H9 (cell line): ENCODE measurements around the gene DMD. TPM values are rescaled to one million over a fixed set of nuclear protein-coding genes. Genes with fewer than 3 reads are reported as not detected.
A peak's percentile ranks its signal among the peaks of the same experiment; 100 is the strongest.

Experiments used
- DNase-seq: peaks from one replicate; pipeline ENCODE4 v3.0.0-alpha.2; 2017
- H2AFZ ChIP-seq: one replicate; pipeline ENCODE4 v1.6.1; 2013; ENCODE audit warnings: mild to moderate bottlenecking, low read length, control low read depth, moderate library complexity
- H2AK5ac ChIP-seq: 2 replicates; pipeline ENCODE4 v1.6.1; 2013; ENCODE audit warnings: low read length, control low read depth, mixed read lengths; ENCODE audit not compliant: insufficient read length
- H2BK120ac ChIP-seq: one replicate; pipeline ENCODE4 v1.6.1; 2013; ENCODE audit warnings: low read depth, mild to moderate bottlenecking, low read length, control low read depth, inconsistent platforms; ENCODE audit not compliant: poor library complexity, severe bottlenecking
- H2BK12ac ChIP-seq: 2 replicates; pipeline ENCODE4 v1.6.1; 2013; ENCODE audit warnings: low read length, control low read depth, mixed read lengths, low read depth; ENCODE audit not compliant: insufficient read length
- H2BK15ac ChIP-seq: 2 replicates; pipeline ENCODE4 v1.6.1; 2013; ENCODE audit warnings: low read depth, low read length, control low read depth
- H2BK20ac ChIP-seq: one replicate; pipeline ENCODE4 v1.6.1; 2013; ENCODE audit warnings: low read depth, mild to moderate bottlenecking, low read length, control low read depth, inconsistent platforms; ENCODE audit not compliant: poor library complexity, severe bottlenecking
- H2BK5ac ChIP-seq: 2 replicates; pipeline ENCODE4 v1.6.1; 2013; ENCODE audit warnings: low read length, control low read depth, mixed read lengths; ENCODE audit not compliant: insufficient read length
- H3K14ac ChIP-seq: 2 replicates; pipeline ENCODE4 v1.6.1; 2013; ENCODE audit warnings: low read length, control low read depth; ENCODE audit not compliant: insufficient read depth
- H3K18ac ChIP-seq: 2 replicates; pipeline ENCODE4 v1.6.1; 2013; ENCODE audit warnings: low read depth, mild to moderate bottlenecking, mixed read lengths, low read length, control low read depth; ENCODE audit not compliant: insufficient read length
- H3K23ac ChIP-seq: 2 replicates; pipeline ENCODE4 v1.6.1; 2013; ENCODE audit warnings: low read length, control low read depth, mixed read lengths, low read depth; ENCODE audit not compliant: insufficient read length
- H3K23me2 ChIP-seq: 2 replicates; pipeline ENCODE4 v1.6.1; 2013; ENCODE audit warnings: low read depth, mild to moderate bottlenecking, mixed read lengths, low read length, control low read depth; ENCODE audit not compliant: insufficient read length, poor library complexity, severe bottlenecking
- H3K27ac ChIP-seq: 2 replicates; pipeline ENCODE4 v1.5.1; 2013; ENCODE audit warnings: low read length, control low read depth, mixed read lengths, low read depth; ENCODE audit not compliant: insufficient read length
- H3K27me3 ChIP-seq: 2 replicates; pipeline ENCODE4 v1.6.1; 2013; ENCODE audit warnings: low read length, control low read depth, inconsistent platforms; ENCODE audit not compliant: insufficient read depth
- H3K4ac ChIP-seq: 2 replicates; pipeline ENCODE4 v1.6.1; 2013; ENCODE audit warnings: low read depth, mild to moderate bottlenecking, control low read depth, inconsistent platforms, low read length, moderate library complexity
- H3K4me1 ChIP-seq: 2 replicates; pipeline ENCODE4 v1.6.1; 2013; ENCODE audit warnings: low read length, control low read depth, inconsistent platforms; ENCODE audit not compliant: insufficient read depth
- H3K4me2 ChIP-seq: 2 replicates; pipeline ENCODE4 v1.6.1; 2013; ENCODE audit warnings: low read length, control low read depth, mixed read lengths; ENCODE audit not compliant: insufficient read length, insufficient read depth
- H3K56ac ChIP-seq: 2 replicates; pipeline ENCODE4 v1.6.1; 2013; ENCODE audit warnings: low read depth, mild to moderate bottlenecking, mixed read lengths, low read length, control low read depth; ENCODE audit not compliant: insufficient read length
- H3K79me1 ChIP-seq: 2 replicates; pipeline ENCODE4 v1.6.1; 2013; ENCODE audit warnings: low read depth, mild to moderate bottlenecking, moderate library complexity, low read length, control low read depth, inconsistent platforms; ENCODE audit not compliant: insufficient read depth, poor library complexity, severe bottlenecking
- H3K79me2 ChIP-seq: 2 replicates; pipeline ENCODE4 v1.6.1; 2013; ENCODE audit warnings: low read length, control low read depth, inconsistent platforms; ENCODE audit not compliant: insufficient read depth
- H3K9ac ChIP-seq: 2 replicates; pipeline ENCODE4 v1.6.1; 2013; ENCODE audit warnings: low read length, control low read depth, mixed read lengths; ENCODE audit not compliant: insufficient read length; ENCODE audit errors: extremely low read depth
- H3K9me3 ChIP-seq: one replicate; pipeline ENCODE4 v1.6.1; 2013; ENCODE audit warnings: low read depth, low read length, inconsistent platforms; ENCODE audit not compliant: control insufficient read depth
- H3T11ph ChIP-seq: one replicate; pipeline ENCODE4 v1.6.1; 2013; ENCODE audit warnings: mild to moderate bottlenecking, low read length, control low read depth, inconsistent platforms
- H4K20me1 ChIP-seq: one replicate; pipeline ENCODE4 v1.6.1; 2013; ENCODE audit not compliant: control insufficient read depth, insufficient read length, insufficient read depth
- H4K5ac ChIP-seq: 2 replicates; pipeline ENCODE4 v1.6.1; 2013; ENCODE audit warnings: low read depth, mild to moderate bottlenecking, mixed read lengths, low read length, control low read depth; ENCODE audit not compliant: insufficient read length
- H4K8ac ChIP-seq: replicated peaks from 2 replicates; pipeline ENCODE4 v1.6.1; 2013; ENCODE audit warnings: low read length, control low read depth, mixed read lengths, low read depth; ENCODE audit not compliant: insufficient read length
- H4K91ac ChIP-seq: 2 replicates; pipeline ENCODE4 v1.6.1; 2013; ENCODE audit warnings: low read depth, mild to moderate bottlenecking, moderate library complexity, mixed read lengths, low read length, control low read depth; ENCODE audit not compliant: insufficient read length
- H3K27ac Mint-ChIP-seq, 3 experiments: 2 replicates in 2 of 3; 3 replicates in 1 of 3; pipeline ENCODE4 v1.8.0; 2020 to 2021; ENCODE audit warnings: mixed read lengths in 3 of 3, mild to moderate bottlenecking in 1 of 3, moderate library complexity in 1 of 3
- H3K27me3 Mint-ChIP-seq: 2 replicates; pipeline ENCODE4 v1.8.0; 2021; ENCODE audit warnings: low read depth, mild to moderate bottlenecking, moderate library complexity, mixed read lengths
- H3K36me3 Mint-ChIP-seq, 3 experiments: 2 replicates in 2 of 3; 3 replicates in 1 of 3; pipeline ENCODE4 v1.8.0; 2020 to 2021; ENCODE audit warnings: low read depth in 3 of 3, mixed read lengths in 3 of 3; ENCODE audit not compliant: insufficient read depth in 1 of 3
- H3K4me1 Mint-ChIP-seq, 2 experiments: 2 replicates each; pipeline ENCODE4 v1.8.0; 2020; ENCODE audit warnings: mixed read lengths in 2 of 2
- H3K4me3 Mint-ChIP-seq, 2 experiments: 2 replicates in 1 of 2; 3 replicates in 1 of 2; pipeline ENCODE4 v1.8.0; 2020 to 2021; ENCODE audit warnings: mild to moderate bottlenecking in 2 of 2, mixed read lengths in 2 of 2, moderate library complexity in 1 of 2
- H3K9me3 Mint-ChIP-seq, 2 experiments: 2 replicates in 1 of 2; 3 replicates in 1 of 2; pipeline ENCODE4 v1.8.0; 2020; ENCODE audit warnings: mild to moderate bottlenecking in 2 of 2, mixed read lengths in 2 of 2, moderate library complexity in 1 of 2
- WGBS: extraction: QIAGEN DNeasy Blood & Tissue Kit; methylation state at CpG from one replicate; pipeline ENCODE4 v1.1.7; 2013; ENCODE audit warnings: missing lambda C conversion rate, low lambda C conversion rate, mixed read lengths; ENCODE audit not compliant: insufficient read length; ENCODE audit errors: extremely low coverage; 5-methylcytosine and 5-hydroxymethylcytosine counted together
- total RNA-seq: library from RNA; stranded (reverse); gene quantifications from 2 replicates; pipeline ENCODE4 v1.2.1, GENCODE V29; 2021
- TF ChIP-seq, protein P1 (sequence below): fragments of 200-600 bp; sonication (generic); conservative IDR thresholded peaks from 3 replicates; pipeline ENCODE4 v1.8.0; 2021; ENCODE audit warnings: antibody characterized with exemption, mild to moderate bottlenecking

Gene DMD
- total RNA-seq, 1 experiment from 2014 or later: 3.8 TPM

DNA sequence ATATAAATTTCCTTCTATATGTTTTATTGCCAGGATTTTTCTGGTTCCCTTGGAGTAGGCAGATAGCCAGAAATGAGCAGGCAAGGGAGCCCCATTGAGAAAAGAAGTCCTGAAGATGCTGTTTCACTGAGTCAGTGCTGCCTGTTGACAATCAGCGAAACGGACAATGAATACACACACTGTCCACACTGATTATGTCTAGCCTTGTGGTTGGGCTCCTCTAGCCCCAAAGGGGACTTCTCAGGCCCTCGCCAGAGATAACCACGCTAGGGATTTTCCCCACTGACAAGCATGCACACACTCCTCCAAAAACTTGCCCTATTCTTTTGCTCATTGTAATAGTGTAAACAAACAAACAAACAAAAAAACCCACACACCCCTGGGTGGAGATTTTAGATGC is 369.3 kb downstream of the DMD start:
- peaks cover 6 to 7% of the 10 kb centered on the region in 2 experiments for H3K4me1 Mint-ChIP-seq
- Histone ChIP-seq H3K23ac (no peak overlapping the region), H3K79me2 (no peaks in the 10 kb centered on the region), H3K27ac (no peak overlapping the region), H2BK5ac (no peak overlapping the region), H4K20me1 (no peaks in the 10 kb centered on the region), H3K4ac (no peak overlapping the region), H4K91ac (no peak overlapping the region), H3K14ac (no peak overlapping the region), H2BK15ac (no peak overlapping the region), H3K23me2 (no peaks in the 10 kb centered on the region), H3K56ac (no peak overlapping the region), H2AK5ac (no peak overlapping the region), H3K4me1 (peaks cover 2% of the 10 kb centered on the region; the same call in 1 of the 2 replicates), H2BK20ac (no peak overlapping the region), H3K9ac (no peak overlapping the region), H3K79me1 (no peaks in the 10 kb centered on the region), H4K8ac (no peak overlapping the region), H3K18ac (peak overlapping the region; percentile 48), H2BK12ac (no peak overlapping the region), H3T11ph (no peak overlapping the region), H4K5ac (no peak overlapping the region), H3K4me2 (no peak overlapping the region), H2BK120ac (no peak overlapping the region), H3K27me3 (no peaks in the 10 kb centered on the region), H2AFZ (no peak overlapping the region), H3K9me3 (no peaks in the 10 kb centered on the region)
- H3K4me3 Mint-ChIP-seq: no peak overlapping the region
- H3K36me3 Mint-ChIP-seq: no peaks in the 10 kb centered on the region
- no peak for DNase-seq
- peaks cover 6 to 10% of the 10 kb centered on the region in 2 experiments; a peak in 4 of 5 replicates for H3K9me3 Mint-ChIP-seq
- TF ChIP-seq, protein P1, sequence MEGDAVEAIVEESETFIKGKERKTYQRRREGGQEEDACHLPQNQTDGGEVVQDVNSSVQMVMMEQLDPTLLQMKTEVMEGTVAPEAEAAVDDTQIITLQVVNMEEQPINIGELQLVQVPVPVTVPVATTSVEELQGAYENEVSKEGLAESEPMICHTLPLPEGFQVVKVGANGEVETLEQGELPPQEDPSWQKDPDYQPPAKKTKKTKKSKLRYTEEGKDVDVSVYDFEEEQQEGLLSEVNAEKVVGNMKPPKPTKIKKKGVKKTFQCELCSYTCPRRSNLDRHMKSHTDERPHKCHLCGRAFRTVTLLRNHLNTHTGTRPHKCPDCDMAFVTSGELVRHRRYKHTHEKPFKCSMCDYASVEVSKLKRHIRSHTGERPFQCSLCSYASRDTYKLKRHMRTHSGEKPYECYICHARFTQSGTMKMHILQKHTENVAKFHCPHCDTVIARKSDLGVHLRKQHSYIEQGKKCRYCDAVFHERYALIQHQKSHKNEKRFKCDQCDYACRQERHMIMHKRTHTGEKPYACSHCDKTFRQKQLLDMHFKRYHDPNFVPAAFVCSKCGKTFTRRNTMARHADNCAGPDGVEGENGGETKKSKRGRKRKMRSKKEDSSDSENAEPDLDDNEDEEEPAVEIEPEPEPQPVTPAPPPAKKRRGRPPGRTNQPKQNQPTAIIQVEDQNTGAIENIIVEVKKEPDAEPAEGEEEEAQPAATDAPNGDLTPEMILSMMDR: no peak
- no peak overlapping the region for H3K27ac Mint-ChIP-seq
- H3K27me3 Mint-ChIP-seq: no peaks in the 10 kb centered on the region
- no CpG with 5 or more reads among the region's 4 CpGs for WGBS
